NCI-H774 (cell line): ENCODE measurements around the gene SH3TC1.

Experiments
- DNase-seq: peaks from one replicate; lab custom pipeline; 2025; lab: John Stamatoyannopoulos, UW

Gene SH3TC1

DNA sequence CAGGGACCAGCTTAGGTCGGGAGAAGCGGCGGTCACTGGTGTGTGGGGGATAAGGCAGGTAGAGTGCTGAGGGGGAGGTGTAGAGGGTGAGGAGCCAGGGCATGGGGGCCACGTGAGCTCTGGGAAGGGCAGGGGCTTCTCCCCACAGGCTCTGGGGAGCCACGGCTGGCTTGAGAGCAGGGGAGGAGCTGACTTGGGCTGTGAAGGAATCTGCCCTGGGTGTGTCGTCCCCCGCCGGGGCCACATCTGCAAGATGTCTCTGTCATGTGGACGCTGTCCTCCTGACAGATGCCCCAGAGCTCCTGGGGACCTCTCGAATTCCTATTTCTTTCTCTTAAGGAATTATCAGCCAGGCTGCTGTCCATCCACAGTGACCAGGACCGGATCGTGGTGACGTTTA, 15.0 kb downstream of the SH3TC1 start:
- DNase-seq = no peak

DNA sequence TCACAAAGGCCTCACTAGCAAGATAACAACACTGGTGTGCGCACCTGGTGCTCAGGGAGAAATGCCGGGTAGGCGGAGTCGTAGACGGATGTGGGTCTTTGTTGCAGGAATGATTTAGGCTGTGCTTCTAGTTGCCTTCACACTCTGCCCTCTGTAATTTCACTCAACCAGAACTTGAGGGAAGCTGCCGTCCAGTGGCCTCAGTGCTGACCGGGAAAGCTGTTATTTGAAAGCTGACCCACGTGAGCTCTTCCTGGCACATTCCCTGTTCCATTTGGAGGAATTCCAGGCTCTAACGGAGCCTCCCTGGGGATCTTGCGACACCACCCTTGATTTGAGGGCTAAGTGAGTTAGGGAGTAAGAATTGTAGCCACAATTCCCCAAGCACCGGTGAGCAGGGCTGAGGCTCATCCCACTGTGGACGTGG, 15.9 kb downstream of the SH3TC1 start:
- DNase-seq = peak; percentile 35

- DNase-seq = no peak
These were observed 16.8 kb downstream of the SH3TC1 start for GRCh38 chr4:8215641-8216442.

GRCh38 chr4:8216443-8217245, 17.6 kb downstream of the SH3TC1 start:
- DNase-seq = no peak

GRCh38 chr4:8217246-8217511, 18.1 kb downstream of the SH3TC1 start:
- no peak for DNase-seq

GRCh38 chr4:8217871-8218270, 18.8 kb downstream of the SH3TC1 start:
- DNase-seq = no peak

GRCh38 chr4:8218371-8219031, 19.4 kb downstream of the SH3TC1 start:
- peak; percentile 61 for DNase-seq

GRCh38 chr4:8219236-8219635, 20.1 kb downstream of the SH3TC1 start:
- DNase-seq = no peak

GRCh38 chr4:8220661-8221450, 21.8 kb downstream of the SH3TC1 start:
- no peak for DNase-seq

- DNase-seq = no peak
These were observed 22.4 kb downstream of the SH3TC1 start for GRCh38 chr4:8221476-8221875.

- DNase-seq = no peak
These were observed 22.9 kb downstream of the SH3TC1 start for GRCh38 chr4:8221985-8222384.

GRCh38 chr4:8222609-8223388, 23.7 kb downstream of the SH3TC1 start:
- DNase-seq = no peak

DNA sequence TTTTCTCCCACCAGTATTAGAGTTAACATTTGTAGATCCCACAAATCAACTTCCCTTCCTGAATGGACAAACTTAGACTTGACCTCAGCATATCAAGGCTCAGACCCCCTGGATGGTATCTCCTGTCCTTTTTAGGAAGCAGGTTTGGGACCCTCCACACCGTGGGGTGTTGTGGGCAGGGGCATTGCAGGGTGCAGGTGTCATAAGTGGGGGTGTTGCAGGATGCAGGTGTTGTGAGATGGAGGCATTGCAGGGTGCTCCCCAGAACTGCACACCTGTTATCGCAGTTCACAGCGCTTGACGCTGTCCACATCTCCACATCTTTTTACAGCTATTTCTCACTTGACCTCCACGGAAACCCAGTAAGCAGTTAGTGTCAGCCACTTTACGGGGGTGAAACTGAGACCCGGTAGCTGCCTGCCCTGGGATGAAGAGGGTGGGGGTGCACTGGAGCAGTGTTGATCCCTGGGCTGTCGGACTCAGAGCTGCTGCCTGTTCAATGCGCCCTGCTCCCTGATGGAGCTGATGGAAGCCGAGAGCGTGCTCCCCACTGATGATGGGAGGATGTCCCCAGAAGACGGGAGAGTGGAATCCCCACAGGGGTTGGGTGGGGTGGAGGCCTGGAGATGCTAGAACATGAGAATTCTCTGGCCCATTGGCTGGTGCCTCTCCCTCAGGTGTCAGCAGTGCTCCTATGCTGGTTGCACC, 25.3 kb downstream of the SH3TC1 start:
- DNase-seq = no peak

GRCh38 chr4:8224975-8225625, 26.0 kb downstream of the SH3TC1 start:
- DNase-seq = no peak

DNA sequence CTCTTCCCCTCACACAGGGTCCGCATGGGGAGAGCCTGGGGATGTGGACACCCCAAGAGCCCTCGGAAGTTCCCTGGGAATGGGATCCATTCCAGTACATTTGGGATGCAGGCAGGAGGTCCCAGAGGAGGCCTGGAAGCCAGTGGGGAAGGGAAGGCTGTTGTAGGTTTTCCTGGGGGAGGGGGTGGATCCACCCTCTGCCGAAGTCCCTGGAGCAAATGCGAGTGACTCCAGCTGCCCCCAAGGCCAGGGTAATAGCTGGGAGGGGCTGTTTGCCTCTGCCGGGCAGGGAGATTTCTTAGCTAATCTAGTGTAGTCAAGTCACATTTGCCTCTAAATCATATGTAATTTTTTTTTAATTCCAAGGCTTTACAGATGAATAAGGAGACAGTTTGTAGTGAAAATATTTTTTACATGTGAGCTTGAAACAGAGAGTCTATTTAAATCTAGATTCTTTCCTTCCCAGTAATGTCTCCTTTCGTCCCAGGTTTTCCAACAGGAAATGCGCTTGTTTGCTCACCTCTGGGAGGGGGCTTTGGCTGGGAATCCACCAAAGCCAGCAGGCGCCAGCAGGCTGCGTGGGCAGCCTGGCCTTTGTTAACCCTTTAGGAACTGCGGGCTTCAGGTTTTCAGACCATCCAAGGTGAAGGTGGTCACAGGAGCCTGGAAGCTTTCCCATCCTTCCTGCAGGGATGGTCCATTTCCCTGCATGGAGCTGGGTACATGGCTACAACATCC, 26.8 kb downstream of the SH3TC1 start:
- DNase-seq = peak; percentile 31

GRCh38 chr4:8227201-8227770, 28.2 kb downstream of the SH3TC1 start:
- no peak for DNase-seq

- DNase-seq = no peak
These were observed 28.8 kb downstream of the SH3TC1 start for GRCh38 chr4:8227771-8228318.

GRCh38 chr4:8228319-8229250, 29.5 kb downstream of the SH3TC1 start:
- peak; percentile 37 for DNase-seq
